ENCODE measurements around the gene CABCOCO1. TPM values are rescaled to one million over a fixed set of nuclear protein-coding genes. Genes with fewer than 3 reads are reported as not detected.
"Not testable (repeated sequence)": the region's sequence is repeated elsewhere in the genome, so short reads cannot be mapped to it uniquely, and the experiment has no call there.

Gene CABCOCO1
- total RNA-seq, 1 experiment from 2014 or later: not detected

GRCh38 chr10:61688551-61689308 is 26.0 kb downstream of the CABCOCO1 start (continued):
- TF ChIP-seq, protein P1, sequence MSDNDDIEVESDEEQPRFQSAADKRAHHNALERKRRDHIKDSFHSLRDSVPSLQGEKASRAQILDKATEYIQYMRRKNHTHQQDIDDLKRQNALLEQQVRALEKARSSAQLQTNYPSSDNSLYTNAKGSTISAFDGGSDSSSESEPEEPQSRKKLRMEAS (IDR thresholded peaks at IDR 0.05): no peak
- TF ChIP-seq EZH2phosphoT487 (IDR thresholded peaks at IDR 0.05; ENCODE audit: borderline replicate concordance): no peak
- no peak for TF ChIP-seq ZFX (IDR thresholded peaks at IDR 0.05)

DNA sequence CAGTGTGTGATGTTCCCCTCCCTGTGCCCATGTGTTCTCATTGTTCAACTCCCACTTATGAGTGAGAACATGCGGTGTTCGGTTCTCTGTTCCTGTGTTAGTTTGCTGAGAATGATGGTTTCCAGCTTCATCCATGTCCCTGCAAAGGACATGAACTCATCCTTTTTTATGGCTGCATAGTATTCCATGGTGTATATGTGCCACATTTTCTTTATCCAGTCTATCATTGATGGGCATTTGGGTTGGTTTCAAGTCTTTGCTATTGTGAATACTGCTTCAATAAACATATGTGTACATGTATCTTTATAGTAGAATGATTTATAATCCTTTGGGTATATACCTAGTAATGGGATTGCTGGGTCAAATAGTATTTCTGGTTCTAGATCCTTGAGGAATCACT is 28.9 kb downstream of the CABCOCO1 start:
- POLR2A ChIA-PET; H2AFZ ChIP-seq (ENCODE audit: low read depth, low read length, poor library complexity, severe bottlenecking); CTCF ChIA-PET; H3K4me2 ChIP-seq (ENCODE audit: low read length); H4K20me1 ChIP-seq (ENCODE audit: insufficient read depth); intact Hi-C loops (cut with micrococcal nuclease); DNase-seq (ENCODE audit: low read depth, low spot score); BruUV-seq (replicated peaks); H3K9ac ChIP-seq (ENCODE audit: low read length); H3K27ac ChIP-seq (ENCODE audit: low read depth, low read length); H3K9me3 ChIP-seq (ENCODE audit: control insufficient read depth in 1 of 2, insufficient read depth in 1 of 2, low read depth in 1 of 2, low read length in 2 of 2); H3K4me1 ChIP-seq (ENCODE audit: control insufficient read depth in 1 of 2, insufficient read depth in 2 of 2, low read length in 2 of 2); ATAC-seq; H3K79me2 ChIP-seq (ENCODE audit: insufficient read depth, low read length); H3K4me3 ChIP-seq (replicated peaks in 1 of 2; ENCODE audit: low read depth in 1 of 2, low read length in 2 of 2); H3K27me3 ChIP-seq (ENCODE audit: insufficient read depth, low read length); RAD21 ChIA-PET (ENCODE audit: low non-redundant PET in 1 of 2, low total read pairs in 2 of 2, uncharacterized antibody in 2 of 2, unreplicated experiment in 2 of 2); H3K9me2 ChIP-seq (ENCODE audit: insufficient read depth); H3K36me3 ChIP-seq (ENCODE audit: control insufficient read depth in 1 of 2, insufficient read depth in 2 of 2, low read length in 2 of 2): not testable (repeated sequence)

- Histone ChIP-seq H3K36me3 (ENCODE audit: control insufficient read depth in 1 of 2, insufficient read depth in 2 of 2, low read length in 2 of 2) (no peaks in the 10 kb centered on the region), H3K4me2 (ENCODE audit: low read length) (no peak overlapping the region), H3K4me1 (ENCODE audit: control insufficient read depth in 1 of 2, insufficient read depth in 2 of 2, low read length in 2 of 2) (no peaks in the 10 kb centered on the region), H3K27ac (ENCODE audit: low read depth, low read length) (no peak overlapping the region), H3K4me3 (replicated peaks in 1 of 2; ENCODE audit: low read depth in 1 of 2, low read length in 2 of 2) (no peak overlapping the region), H4K20me1 (ENCODE audit: insufficient read depth) (no peaks in the 10 kb centered on the region), H3K9me2 (ENCODE audit: insufficient read depth) (no peaks in the 10 kb centered on the region), H3K79me2 (ENCODE audit: insufficient read depth, low read length) (no peaks in the 10 kb centered on the region), H3K9ac (ENCODE audit: low read length) (no peak overlapping the region), H3K27me3 (ENCODE audit: insufficient read depth, low read length) (no peaks in the 10 kb centered on the region), H3K9me3 (ENCODE audit: control insufficient read depth in 1 of 2, insufficient read depth in 1 of 2, low read depth in 1 of 2, low read length in 2 of 2) (no peaks in the 10 kb centered on the region), H2AFZ (ENCODE audit: low read depth, low read length, poor library complexity, severe bottlenecking) (no peak overlapping the region)
- ChIA-PET POLR2A (no interaction called here), RAD21 (ENCODE audit: low non-redundant PET in 1 of 2, low total read pairs in 2 of 2, uncharacterized antibody in 2 of 2, unreplicated experiment in 2 of 2) (no interaction called here), CTCF (no interaction called here)
- no peak for DNase-seq (ENCODE audit: low read depth, low spot score)
- TF ChIP-seq SP1 (IDR thresholded peaks at IDR 0.05; ENCODE audit: low read depth) (no peak), EGR1 (IDR thresholded peaks at IDR 0.05; ENCODE audit: low read depth) (no peak), ZNF274 (IDR thresholded peaks at IDR 0.05; ENCODE audit: low read depth, low read length) (no peak), POLR2AphosphoS5 (IDR thresholded peaks at IDR 0.05; ENCODE audit: low read depth, low read length) (no peak), SIN3A (IDR thresholded peaks at IDR 0.05; ENCODE audit: low read depth) (no peak), CBX3 (IDR thresholded peaks at IDR 0.05; ENCODE audit: low read depth) (no peak), SRF (IDR thresholded peaks at IDR 0.05; ENCODE audit: low read depth) (no peak), TCF7L2 (IDR thresholded peaks at IDR 0.05; ENCODE audit: borderline replicate concordance, extremely low read depth, insufficient read depth, insufficient read length) (no peak), YY1 (IDR thresholded peaks at IDR 0.05; ENCODE audit: extremely low read depth, insufficient replicate concordance, low read depth, low read length) (no peak)
- TF ChIP-seq, protein P1 (IDR thresholded peaks at IDR 0.05): no peak
- no peak for ATAC-seq
- intact Hi-C loops (cut with micrococcal nuclease): no loop called here
- no TSS peak for BruUV-seq (replicated peaks)
Measured at GRCh38 chr10:61692447-61693010, 29.8 kb downstream of the CABCOCO1 start.

Data from HCT116 (cell line).